ENCODE data around the gene RTN4R.
"Not testable (repeated sequence)": the region's sequence is repeated elsewhere in the genome, so short reads cannot be mapped to it uniquely, and the experiment has no call there.

GRCh38 chr22:20275325-20275724 lies 7.2 kb upstream of the RTN4R start:
- TF ChIP-seq ZNF175 (CRISPR knock-in tag; IDR thresholded peaks at IDR 0.05; ENCODE audit: low read depth); NR2C1 (IDR thresholded peaks at IDR 0.05); NR2C1 (tag; IDR thresholded peaks at IDR 0.05); ZFX (CRISPR knock-in tag; IDR thresholded peaks at IDR 0.05); POLR3G (IDR thresholded peaks at IDR 0.05; ENCODE audit: extremely low read depth, insufficient read length, insufficient replicate concordance); ZNF609 (CRISPR knock-in tag; IDR thresholded peaks at IDR 0.05; ENCODE audit: borderline replicate concordance); CEBPG (CRISPR knock-in tag; IDR thresholded peaks at IDR 0.05); CEBPG (tag; conservative IDR thresholded peaks at IDR 0.05 in 1 of 2, IDR thresholded peaks at IDR 0.05 in 1 of 2); MYC (IDR thresholded peaks at IDR 0.05; ENCODE audit: low read depth, low read length); MYC (CRISPR knock-in tag; IDR thresholded peaks at IDR 0.05; ENCODE audit: borderline replicate concordance, low read depth); CHD4 (IDR thresholded peaks at IDR 0.05; ENCODE audit: insufficient read depth, insufficient replicate concordance, low read depth, low read length, poor library complexity, severe bottlenecking); ZNF707 (CRISPR knock-in tag; conservative IDR thresholded peaks at IDR 0.05); EP300 (IDR thresholded peaks at IDR 0.05; ENCODE audit: low read length); CTCF (IDR thresholded peaks at IDR 0.05 in 2 of 3, conservative IDR thresholded peaks at IDR 0.05 in 1 of 3; ENCODE audit: insufficient read depth in 2 of 3, low read depth in 1 of 3, low read length in 3 of 3); ATF6 (CRISPR knock-in tag; IDR thresholded peaks at IDR 0.05); HDAC1 (IDR thresholded peaks at IDR 0.05): not testable (repeated sequence)

Measured in K562 (cell line).